MV-4-11 (cell line): ENCODE results near the gene ST8SIA6.
"Not testable (repeated sequence)": the region's sequence is repeated elsewhere in the genome, so short reads cannot be mapped to it uniquely, and the experiment has no call there.

ENCODE experiments used
- DNase-seq: peaks from one replicate; lab custom pipeline; 2025; lab: John Stamatoyannopoulos, UW

ST8SIA6 gene

GRCh38 chr10:17426263-17426750, 28.1 kb downstream of the ST8SIA6 start:
- no peak for DNase-seq

DNA sequence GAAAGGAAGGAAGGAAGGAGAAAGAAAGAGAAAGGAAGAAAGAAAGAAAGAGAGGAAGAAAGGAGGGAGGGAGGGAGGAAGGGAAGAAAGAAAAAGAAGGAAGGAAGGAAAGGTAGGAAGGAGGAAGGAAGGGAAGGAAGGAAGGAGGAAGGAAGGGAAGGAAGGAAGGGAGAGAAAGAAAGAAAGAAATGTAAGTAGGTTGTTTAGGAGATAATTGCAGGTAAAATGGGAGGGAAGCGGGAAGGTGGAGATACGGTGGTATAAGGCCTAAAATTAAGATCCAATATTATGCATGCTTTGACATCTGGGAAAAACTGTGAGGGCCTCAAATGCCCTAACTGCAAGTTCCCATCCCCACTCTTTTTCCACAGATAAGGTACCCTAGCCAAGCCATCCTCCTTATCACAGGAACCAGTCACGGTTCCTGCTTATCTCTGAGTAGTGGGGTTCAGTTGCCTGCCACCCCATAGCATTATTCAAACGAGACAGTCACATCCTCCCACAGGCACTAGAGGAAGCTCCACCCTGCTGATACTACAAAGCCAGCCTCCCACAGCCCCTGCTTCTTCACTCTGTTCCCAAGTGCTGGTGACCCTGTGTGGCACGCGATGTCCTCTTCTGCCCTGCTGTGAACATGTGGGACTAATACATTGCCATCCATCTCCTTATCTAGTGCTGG, 28.7 kb downstream of the ST8SIA6 start:
- no peak for DNase-seq

GRCh38 chr10:17423632-17424186, 30.7 kb downstream of the ST8SIA6 start:
- DNase-seq, result peak; percentile 13

DNA sequence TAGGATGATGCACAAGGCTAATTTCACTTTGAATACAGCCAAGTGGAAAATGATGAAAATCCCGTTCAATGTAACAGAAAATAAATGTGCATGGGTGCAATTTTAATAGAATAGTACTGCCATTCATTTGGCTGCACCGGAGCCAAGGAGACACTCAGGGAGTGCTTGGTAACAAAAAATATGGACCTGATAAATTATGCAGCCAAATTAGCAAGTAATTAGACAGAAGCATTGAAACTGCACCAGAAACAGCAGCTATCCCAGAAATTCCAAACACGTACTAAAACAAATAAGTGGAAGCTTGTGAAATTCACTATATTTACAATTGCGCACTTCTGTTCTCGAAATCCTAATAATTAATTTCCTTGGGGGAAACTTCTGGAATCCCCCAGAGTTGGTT, 31.5 kb downstream of the ST8SIA6 start:
- no peak for DNase-seq

DNA sequence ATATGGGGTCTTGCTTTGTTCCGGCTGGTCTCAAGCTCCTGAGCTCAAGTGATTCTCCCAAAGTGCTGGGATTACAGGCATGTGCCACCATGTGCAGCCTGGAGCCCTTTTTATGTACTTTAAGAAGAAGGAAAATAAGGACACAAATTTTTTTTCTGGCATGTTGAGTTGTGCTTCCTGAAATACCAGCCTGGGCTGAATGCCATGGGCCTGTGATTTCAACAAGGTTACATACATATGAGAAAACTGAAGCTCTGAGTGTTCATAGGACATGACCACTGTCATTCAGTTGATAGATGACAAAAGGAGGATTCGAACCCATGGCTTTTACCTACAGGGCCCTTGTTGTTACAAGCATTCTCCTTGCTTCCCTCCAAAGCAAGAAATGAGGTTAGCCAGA, 36.1 kb downstream of the ST8SIA6 start:
- no peak for DNase-seq

- no peak for DNase-seq
These were observed 37.8 kb downstream of the ST8SIA6 start for GRCh38 chr10:17416442-17417211.

GRCh38 chr10:17415046-17415658, 39.2 kb downstream of the ST8SIA6 start:
- DNase-seq, result no peak

DNA sequence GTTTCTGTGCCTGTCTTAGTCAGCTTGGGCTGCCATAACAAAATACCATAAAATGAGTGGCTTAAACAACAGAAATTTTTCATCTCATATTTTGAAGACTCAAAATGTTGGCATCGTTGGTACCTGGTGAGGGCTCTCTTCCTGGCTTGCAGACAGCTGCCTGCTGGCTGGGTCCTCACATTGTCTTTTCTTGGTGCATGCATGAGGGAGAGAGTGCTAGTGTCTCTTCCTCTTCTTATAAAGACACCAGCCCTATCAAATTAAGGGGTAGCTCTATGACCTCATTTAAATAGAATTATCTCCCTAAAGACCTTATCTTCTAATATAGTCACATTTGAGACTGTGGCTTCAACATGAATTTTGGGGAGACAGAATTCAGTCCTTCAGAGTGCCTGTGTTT, 39.9 kb downstream of the ST8SIA6 start:
- no peak for DNase-seq

DNA sequence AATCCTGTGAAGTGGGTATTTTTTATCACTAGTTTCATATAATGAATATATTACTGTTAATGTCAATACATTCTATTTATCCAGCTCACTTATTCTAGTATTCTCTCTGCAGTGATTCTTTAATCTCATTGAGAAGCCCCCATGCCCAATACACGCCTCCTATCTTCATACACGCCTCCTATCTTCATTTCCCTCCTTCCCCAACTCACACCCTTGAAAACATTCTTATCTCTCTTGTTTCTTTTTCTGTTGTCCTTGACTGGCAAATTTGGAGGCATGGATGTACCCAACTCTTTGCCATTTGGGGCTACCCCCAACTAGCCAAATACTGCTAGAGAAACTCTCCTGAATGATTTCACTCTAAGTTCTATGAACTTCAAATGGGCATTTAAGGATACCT, 40.5 kb downstream of the ST8SIA6 start:
- DNase-seq, result no peak

GRCh38 chr10:17412323-17412722, 42.1 kb downstream of the ST8SIA6 start:
- no peak for DNase-seq

- no peak for DNase-seq
These were observed 43.5 kb downstream of the ST8SIA6 start for GRCh38 chr10:17410907-17411306.

GRCh38 chr10:17409170-17409733, 45.1 kb downstream of the ST8SIA6 start:
- no peak for DNase-seq

- no peak for DNase-seq
These were observed 47.3 kb downstream of the ST8SIA6 start for GRCh38 chr10:17407047-17407446.

DNA sequence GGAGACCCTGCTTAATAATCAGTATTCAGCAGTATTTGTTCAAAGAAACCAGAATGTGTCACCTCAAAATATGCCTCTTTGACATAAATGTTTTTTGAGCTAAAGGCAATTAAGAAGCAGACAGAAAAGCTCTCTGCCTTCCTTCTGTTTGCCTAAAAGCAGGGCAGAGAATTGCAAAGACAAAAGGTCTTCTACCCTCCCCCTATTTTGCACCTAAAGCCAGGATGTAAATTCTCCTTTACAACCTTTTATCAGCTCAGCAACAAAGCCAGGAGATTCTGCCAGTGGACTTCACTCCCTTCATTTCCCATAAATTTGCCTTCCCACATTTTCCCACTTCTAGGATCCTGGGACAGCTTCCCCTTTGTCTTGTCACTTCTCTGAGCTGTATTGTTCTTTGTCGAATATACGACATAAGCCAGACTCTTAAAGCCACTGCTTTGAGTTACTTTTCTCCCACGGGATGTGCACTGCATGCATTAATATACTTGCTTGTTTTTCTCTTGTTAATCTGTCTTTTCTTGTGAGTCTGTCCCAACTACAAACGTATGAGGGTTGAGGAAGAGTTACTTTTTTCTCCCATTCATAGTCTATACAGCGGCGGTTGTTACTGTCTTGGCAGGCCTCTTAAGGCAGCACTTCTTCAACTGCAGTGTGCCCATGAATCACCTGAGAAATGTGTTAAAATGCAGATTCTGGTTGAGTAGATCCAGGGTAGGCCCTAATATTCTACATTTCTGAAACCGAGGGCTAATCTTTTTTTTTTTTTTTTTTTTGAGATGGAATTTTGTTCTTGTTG, 48.2 kb downstream of the ST8SIA6 start:
- DNase-seq, result no peak

DNA sequence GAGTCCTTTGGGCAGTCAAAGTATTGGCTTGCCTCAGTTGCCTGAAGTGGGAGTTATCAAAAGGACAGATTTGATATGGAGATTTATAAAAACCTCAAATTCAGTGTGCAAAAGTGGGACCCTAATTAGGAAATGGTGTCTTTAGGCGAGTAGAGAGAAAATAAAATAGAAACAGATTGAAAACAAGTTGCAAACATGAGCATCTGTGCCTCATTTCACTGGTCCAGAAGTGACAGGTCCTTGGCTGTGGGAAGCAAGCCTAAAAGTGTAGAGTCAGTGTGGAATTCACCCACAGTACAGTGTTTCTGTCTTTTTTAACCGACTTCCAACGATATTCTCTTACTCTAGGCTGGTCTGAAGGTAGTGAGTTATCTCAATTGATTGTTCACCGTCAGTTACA, 51.2 kb downstream of the ST8SIA6 start:
- no peak for DNase-seq

DNA sequence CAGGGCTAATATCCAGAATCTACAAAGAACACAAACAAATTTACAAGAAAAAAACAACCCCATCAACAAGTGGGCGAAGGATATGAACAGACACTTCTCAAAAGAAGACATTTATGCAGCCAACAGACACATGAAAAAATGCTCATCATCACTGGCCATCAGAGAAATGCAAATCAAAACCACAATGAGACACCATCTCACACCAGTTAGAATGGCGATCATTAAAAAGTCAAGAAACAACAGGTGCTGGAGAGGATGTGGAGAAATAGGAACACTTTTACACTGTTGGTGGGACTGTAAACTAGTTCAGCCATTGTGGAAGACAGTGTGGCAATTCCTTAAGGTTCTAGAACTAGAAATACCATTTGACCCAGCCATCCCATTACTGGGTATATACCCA, 52.4 kb downstream of the ST8SIA6 start:
- DNase-seq, result not testable (repeated sequence)

- no peak for DNase-seq
These were observed 58.4 kb downstream of the ST8SIA6 start for GRCh38 chr10:17396004-17396403.

GRCh38 chr10:17394854-17395253, 59.5 kb downstream of the ST8SIA6 start:
- no peak for DNase-seq

- DNase-seq, result no peak
These were observed 66.4 kb downstream of the ST8SIA6 start for GRCh38 chr10:17387861-17388503.

- DNase-seq, result no peak
These were observed 67.7 kb downstream of the ST8SIA6 start for GRCh38 chr10:17386616-17387075.

DNA sequence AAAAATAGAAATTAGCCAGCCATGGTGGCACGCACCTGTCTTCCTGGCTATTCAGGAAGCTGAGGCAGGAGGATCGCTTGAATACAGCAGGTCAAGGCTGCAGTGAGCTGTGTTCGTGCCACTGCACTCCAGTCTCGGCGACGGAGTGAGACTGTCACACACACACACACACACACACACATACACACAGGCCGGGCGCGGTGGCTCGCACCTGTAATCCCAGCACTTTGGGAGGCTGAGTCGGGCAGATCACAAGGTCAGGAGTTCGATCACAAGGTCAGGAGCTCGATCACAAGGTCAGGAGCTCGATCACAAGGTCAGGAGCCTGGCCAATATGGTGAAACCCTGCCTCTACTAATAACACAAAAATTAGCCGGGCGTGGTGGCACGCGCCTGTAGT, 68.4 kb downstream of the ST8SIA6 start:
- DNase-seq, result no peak
